ENCODE measurements around the gene ATRNL1. TPM values are rescaled to one million over a fixed set of nuclear protein-coding genes. Genes with fewer than 3 reads are reported as not detected.
"Not testable (repeated sequence)": the region's sequence is repeated elsewhere in the genome, so short reads cannot be mapped to it uniquely, and the experiment has no call there.

The ATRNL1 gene
- total and polyA plus RNA-seq, 4 donors: 11.7 to 180 (median 38.5) TPM

- WGBS (ENCODE audit: insufficient coverage): no CpG with 5 or more reads among the region's 1 CpG
- H3K4me3 ChIP-seq (ENCODE audit: low read depth, low read length): no peak overlapping the region
- no peak for DNase-seq (ENCODE audit: low read depth in 4 of 6, low spot score in 6 of 6)
- H3K27ac ChIP-seq (ENCODE audit: low read depth, low read length): no peak overlapping the region
- peaks cover 8% of the 10 kb centered on the region for H3K9me3 ChIP-seq (ENCODE audit: control insufficient read depth, insufficient read depth, low read length)
- no peaks in the 10 kb centered on the region for H3K4me1 ChIP-seq (ENCODE audit: control insufficient read depth, insufficient read depth, low read length)
- H3K27me3 ChIP-seq (ENCODE audit: control insufficient read depth, insufficient read depth, low read length): no peaks in the 10 kb centered on the region
- H3K36me3 ChIP-seq (ENCODE audit: control insufficient read depth, insufficient read depth, low read length): no peaks in the 10 kb centered on the region
Observed at GRCh38 chr10:115103700-115104099, 10.5 kb downstream of the ATRNL1 start.

GRCh38 chr10:115105411-115105810, 12.2 kb downstream of the ATRNL1 start:
- 95% methylated on average over 5 of the region's 5 CpGs for WGBS (ENCODE audit: insufficient coverage)
- H3K27me3 ChIP-seq (ENCODE audit: control insufficient read depth, insufficient read depth, low read length); H3K9me3 ChIP-seq (ENCODE audit: control insufficient read depth, insufficient read depth, low read length): not testable (repeated sequence)

GRCh38 chr10:115107830-115108229, 14.7 kb downstream of the ATRNL1 start:
- WGBS (ENCODE audit: insufficient coverage): 75% methylated on average over 1 of the region's 3 CpGs
- DNase-seq (ENCODE audit: low read depth in 4 of 6, low spot score in 6 of 6): no peak

More at GRCh38 chr10:115105411-115105810, 12.2 kb downstream of the ATRNL1 start:
- not testable (repeated sequence) for DNase-seq (ENCODE audit: low read depth in 4 of 6, low spot score in 6 of 6); H3K36me3 ChIP-seq (ENCODE audit: control insufficient read depth, insufficient read depth, low read length); H3K4me1 ChIP-seq (ENCODE audit: control insufficient read depth, insufficient read depth, low read length); H3K27ac ChIP-seq (ENCODE audit: low read depth, low read length); H3K4me3 ChIP-seq (ENCODE audit: low read depth, low read length)

GRCh38 chr10:115117301-115117700, 24.1 kb downstream of the ATRNL1 start:
- Histone ChIP-seq H3K4me3 (ENCODE audit: low read depth, low read length) (no peak overlapping the region), H3K36me3 (ENCODE audit: control insufficient read depth, insufficient read depth, low read length) (no peaks in the 10 kb centered on the region), H3K9me3 (ENCODE audit: control insufficient read depth, insufficient read depth, low read length) (no peaks in the 10 kb centered on the region), H3K27me3 (ENCODE audit: control insufficient read depth, insufficient read depth, low read length) (no peaks in the 10 kb centered on the region), H3K27ac (ENCODE audit: low read depth, low read length) (no peak overlapping the region), H3K4me1 (ENCODE audit: control insufficient read depth, insufficient read depth, low read length) (no peaks in the 10 kb centered on the region)
- no peak for DNase-seq (ENCODE audit: low read depth in 4 of 6, low spot score in 6 of 6)
- no CpG with 5 or more reads among the region's 3 CpGs for WGBS (ENCODE audit: insufficient coverage)

More at GRCh38 chr10:115107830-115108229, 14.7 kb downstream of the ATRNL1 start:
- Histone ChIP-seq H3K4me3 (ENCODE audit: low read depth, low read length) (no peak overlapping the region), H3K27ac (ENCODE audit: low read depth, low read length) (no peak overlapping the region), H3K4me1 (ENCODE audit: control insufficient read depth, insufficient read depth, low read length) (no peaks in the 10 kb centered on the region), H3K36me3 (ENCODE audit: control insufficient read depth, insufficient read depth, low read length) (no peaks in the 10 kb centered on the region), H3K9me3 (ENCODE audit: control insufficient read depth, insufficient read depth, low read length) (peaks cover 8% of the 10 kb centered on the region), H3K27me3 (ENCODE audit: control insufficient read depth, insufficient read depth, low read length) (no peaks in the 10 kb centered on the region)

GRCh38 chr10:115118346-115118745, 25.2 kb downstream of the ATRNL1 start:
- Histone ChIP-seq H3K9me3 (ENCODE audit: control insufficient read depth, insufficient read depth, low read length) (no peaks in the 10 kb centered on the region), H3K27ac (ENCODE audit: low read depth, low read length) (no peak overlapping the region), H3K4me3 (ENCODE audit: low read depth, low read length) (no peak overlapping the region), H3K4me1 (ENCODE audit: control insufficient read depth, insufficient read depth, low read length) (no peaks in the 10 kb centered on the region), H3K27me3 (ENCODE audit: control insufficient read depth, insufficient read depth, low read length) (no peaks in the 10 kb centered on the region), H3K36me3 (ENCODE audit: control insufficient read depth, insufficient read depth, low read length) (no peaks in the 10 kb centered on the region)
- no peak for DNase-seq (ENCODE audit: low read depth in 4 of 6, low spot score in 6 of 6)
- WGBS (ENCODE audit: insufficient coverage): no CpG with 5 or more reads among the region's 1 CpG

- H3K27ac ChIP-seq (ENCODE audit: low read depth, low read length): no peak overlapping the region
- H3K4me1 ChIP-seq (ENCODE audit: control insufficient read depth, insufficient read depth, low read length): no peaks in the 10 kb centered on the region
- H3K36me3 ChIP-seq (ENCODE audit: control insufficient read depth, insufficient read depth, low read length): no peaks in the 10 kb centered on the region
- H3K27me3 ChIP-seq (ENCODE audit: control insufficient read depth, insufficient read depth, low read length): no peaks in the 10 kb centered on the region
- no peaks in the 10 kb centered on the region for H3K9me3 ChIP-seq (ENCODE audit: control insufficient read depth, insufficient read depth, low read length)
- H3K4me3 ChIP-seq (ENCODE audit: low read depth, low read length): no peak overlapping the region
- DNase-seq (ENCODE audit: low read depth in 4 of 6, low spot score in 6 of 6): no peak
- no CpG with 5 or more reads among the region's 4 CpGs for WGBS (ENCODE audit: insufficient coverage)
Observed at GRCh38 chr10:115125505-115125904, 32.3 kb downstream of the ATRNL1 start.

- DNase-seq (ENCODE audit: low read depth in 4 of 6, low spot score in 6 of 6): peak; percentile 7 to 87 (median 35)
- H3K4me1 ChIP-seq (ENCODE audit: control insufficient read depth, insufficient read depth, low read length): no peaks in the 10 kb centered on the region
- no peak overlapping the region for H3K27ac ChIP-seq (ENCODE audit: low read depth, low read length)
- no peaks in the 10 kb centered on the region for H3K9me3 ChIP-seq (ENCODE audit: control insufficient read depth, insufficient read depth, low read length)
- no peaks in the 10 kb centered on the region for H3K36me3 ChIP-seq (ENCODE audit: control insufficient read depth, insufficient read depth, low read length)
- H3K4me3 ChIP-seq (ENCODE audit: low read depth, low read length): no peak overlapping the region
- H3K27me3 ChIP-seq (ENCODE audit: control insufficient read depth, insufficient read depth, low read length): no peaks in the 10 kb centered on the region
Observed at GRCh38 chr10:115129752-115130151, 36.6 kb downstream of the ATRNL1 start.

GRCh38 chr10:115136616-115137015, 43.5 kb downstream of the ATRNL1 start:
- no peaks in the 10 kb centered on the region for H3K36me3 ChIP-seq (ENCODE audit: control insufficient read depth, insufficient read depth, low read length)
- DNase-seq (ENCODE audit: low read depth in 4 of 6, low spot score in 6 of 6): no peak
- no peak overlapping the region for H3K27ac ChIP-seq (ENCODE audit: low read depth, low read length)
- H3K27me3 ChIP-seq (ENCODE audit: control insufficient read depth, insufficient read depth, low read length): no peaks in the 10 kb centered on the region
- H3K4me1 ChIP-seq (ENCODE audit: control insufficient read depth, insufficient read depth, low read length): no peaks in the 10 kb centered on the region
- peaks cover 1% of the 10 kb centered on the region for H3K9me3 ChIP-seq (ENCODE audit: control insufficient read depth, insufficient read depth, low read length)
- no peak overlapping the region for H3K4me3 ChIP-seq (ENCODE audit: low read depth, low read length)

- Histone ChIP-seq H3K9me3 (ENCODE audit: control insufficient read depth, insufficient read depth, low read length) (no peaks in the 10 kb centered on the region), H3K4me1 (ENCODE audit: control insufficient read depth, insufficient read depth, low read length) (no peaks in the 10 kb centered on the region), H3K4me3 (ENCODE audit: low read depth, low read length) (no peak overlapping the region), H3K36me3 (ENCODE audit: control insufficient read depth, insufficient read depth, low read length) (peaks cover 3% of the 10 kb centered on the region), H3K27ac (ENCODE audit: low read depth, low read length) (no peak overlapping the region), H3K27me3 (ENCODE audit: control insufficient read depth, insufficient read depth, low read length) (no peaks in the 10 kb centered on the region)
- DNase-seq (ENCODE audit: low read depth in 4 of 6, low spot score in 6 of 6): peak in 4 of 6 donors; percentile 26 to 80 (median 32)
Observed at GRCh38 chr10:115141254-115141653, 48.1 kb downstream of the ATRNL1 start.

GRCh38 chr10:115157357-115157756, 64.2 kb downstream of the ATRNL1 start:
- no peaks in the 10 kb centered on the region for H3K4me1 ChIP-seq (ENCODE audit: control insufficient read depth, insufficient read depth, low read length)
- no peak overlapping the region for H3K4me3 ChIP-seq (ENCODE audit: low read depth, low read length)
- H3K27ac ChIP-seq (ENCODE audit: low read depth, low read length): no peak overlapping the region
- no peaks in the 10 kb centered on the region for H3K27me3 ChIP-seq (ENCODE audit: control insufficient read depth, insufficient read depth, low read length)
- no peaks in the 10 kb centered on the region for H3K36me3 ChIP-seq (ENCODE audit: control insufficient read depth, insufficient read depth, low read length)
- no peak for DNase-seq (ENCODE audit: low read depth in 4 of 6, low spot score in 6 of 6)
- 40% methylated on average over 1 of the region's 2 CpGs for WGBS (ENCODE audit: insufficient coverage)
- H3K9me3 ChIP-seq (ENCODE audit: control insufficient read depth, insufficient read depth, low read length): no peaks in the 10 kb centered on the region

Measured in spinal cord (tissue), 10 donors.